ENCODE data around the gene PICK1. TPM values are rescaled to one million over a fixed set of nuclear protein-coding genes. Genes with fewer than 3 reads are reported as not detected.

Gene PICK1
- total and polyA plus RNA-seq, 2 of the 13 experiments (the other 11 are each of a cell fraction or from before 2014, with no cell fraction given) = 19.3 to 25.3 TPM

DNA sequence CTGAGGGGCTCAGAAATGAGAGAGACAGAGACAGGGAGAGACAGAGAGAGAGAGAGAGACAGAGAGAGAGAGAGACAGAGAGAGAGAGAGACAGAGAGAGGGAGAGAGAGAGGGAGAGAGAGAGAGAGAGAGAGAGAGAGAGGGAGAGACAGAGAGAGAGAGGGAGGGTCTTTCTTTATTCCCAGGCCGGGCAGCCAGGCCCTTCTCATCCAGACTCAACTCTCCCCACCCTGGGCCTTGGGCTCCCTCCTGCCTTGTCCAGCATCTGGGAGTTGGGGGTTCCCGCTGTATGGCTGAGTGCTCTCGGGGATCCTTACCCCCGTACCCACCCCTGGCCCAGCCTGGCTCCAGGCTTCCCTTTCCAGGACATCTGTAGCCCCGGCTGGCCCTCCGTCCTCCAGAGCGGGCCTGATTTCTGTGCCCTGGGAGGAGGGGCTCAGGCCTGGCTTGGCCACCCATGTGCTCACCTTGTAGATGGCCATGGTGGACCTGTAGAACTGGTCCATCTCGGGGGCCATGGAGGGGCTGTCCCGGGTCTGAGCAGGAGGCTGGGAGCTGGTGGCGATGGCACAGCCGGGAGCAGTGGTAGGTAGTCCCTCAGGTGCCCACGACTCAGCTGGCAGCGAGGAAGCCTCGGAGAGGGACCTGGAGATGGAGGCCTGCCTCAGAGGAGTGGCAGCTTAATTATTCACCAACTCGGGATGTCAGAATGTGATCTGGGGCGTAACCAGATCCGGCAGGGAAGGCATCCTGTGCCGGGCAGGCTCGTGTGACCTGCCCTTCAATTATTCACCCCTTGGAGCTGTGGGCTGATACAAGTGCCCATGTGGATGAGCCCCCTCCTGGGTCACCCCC, 53.0 kb downstream of the PICK1 start, which contains the start of gene BAIAP2L2 (continued):
- TF ChIP-seq GATA4 (IDR thresholded peaks at IDR 0.05; ENCODE audit: borderline replicate concordance, low read depth) (no peak), ZFP36L2 (CRISPR knock-in tag; IDR thresholded peaks at IDR 0.05) (0 out of 2 replicates have a peak, but pooled peaks have one; percentile 28), RNF2 (conservative IDR thresholded peaks at IDR 0.05; ENCODE audit: low read depth) (peak; percentile 57; the same call in 1 of the 2 replicates), ZNF557 (CRISPR knock-in tag; IDR thresholded peaks at IDR 0.05) (no peak), ZNF121 (CRISPR knock-in tag; IDR thresholded peaks at IDR 0.05) (peak; percentile 82), ZNF460 (CRISPR knock-in tag; IDR thresholded peaks at IDR 0.05; ENCODE audit: borderline replicate concordance) (no peak), ZNF777 (CRISPR knock-in tag; IDR thresholded peaks at IDR 0.05) (0 out of 2 replicates have a peak, but pooled peaks have one; percentile 24), ADNP (CRISPR knock-in tag; IDR thresholded peaks at IDR 0.05) (no peak), NCOA5 (CRISPR knock-in tag; IDR thresholded peaks at IDR 0.05) (no peak), HNRNPUL1 (IDR thresholded peaks at IDR 0.05; ENCODE audit: low read depth, low read length) (no peak), SIX1 (CRISPR knock-in tag; IDR thresholded peaks at IDR 0.05; ENCODE audit: borderline replicate concordance) (peak; percentile 81; the same call in 1 of the 2 replicates), RFXAP (CRISPR knock-in tag; IDR thresholded peaks at IDR 0.05; ENCODE audit: borderline replicate concordance) (0 out of 2 replicates have a peak, but pooled peaks have one; percentile 55), CCAR2 (optimal IDR thresholded peaks at IDR 0.05; ENCODE audit: low read depth, low read length) (no peak), ZFX (CRISPR knock-in tag; IDR thresholded peaks at IDR 0.05; ENCODE audit: low read depth) (peak; percentile 92), FOSL2 (CRISPR knock-in tag; IDR thresholded peaks at IDR 0.05) (peak; percentile 5; the same call in 1 of the 2 replicates)
- TF ChIP-seq, protein P1, sequence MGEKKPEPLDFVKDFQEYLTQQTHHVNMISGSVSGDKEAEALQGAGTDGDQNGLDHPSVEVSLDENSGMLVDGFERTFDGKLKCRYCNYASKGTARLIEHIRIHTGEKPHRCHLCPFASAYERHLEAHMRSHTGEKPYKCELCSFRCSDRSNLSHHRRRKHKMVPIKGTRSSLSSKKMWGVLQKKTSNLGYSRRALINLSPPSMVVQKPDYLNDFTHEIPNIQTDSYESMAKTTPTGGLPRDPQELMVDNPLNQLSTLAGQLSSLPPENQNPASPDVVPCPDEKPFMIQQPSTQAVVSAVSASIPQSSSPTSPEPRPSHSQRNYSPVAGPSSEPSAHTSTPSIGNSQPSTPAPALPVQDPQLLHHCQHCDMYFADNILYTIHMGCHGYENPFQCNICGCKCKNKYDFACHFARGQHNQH (CRISPR knock-in tag; IDR thresholded peaks at IDR 0.05) = 0 out of 2 replicates have a peak, but pooled peaks have one; percentile 24
- TF ChIP-seq, protein P2, sequence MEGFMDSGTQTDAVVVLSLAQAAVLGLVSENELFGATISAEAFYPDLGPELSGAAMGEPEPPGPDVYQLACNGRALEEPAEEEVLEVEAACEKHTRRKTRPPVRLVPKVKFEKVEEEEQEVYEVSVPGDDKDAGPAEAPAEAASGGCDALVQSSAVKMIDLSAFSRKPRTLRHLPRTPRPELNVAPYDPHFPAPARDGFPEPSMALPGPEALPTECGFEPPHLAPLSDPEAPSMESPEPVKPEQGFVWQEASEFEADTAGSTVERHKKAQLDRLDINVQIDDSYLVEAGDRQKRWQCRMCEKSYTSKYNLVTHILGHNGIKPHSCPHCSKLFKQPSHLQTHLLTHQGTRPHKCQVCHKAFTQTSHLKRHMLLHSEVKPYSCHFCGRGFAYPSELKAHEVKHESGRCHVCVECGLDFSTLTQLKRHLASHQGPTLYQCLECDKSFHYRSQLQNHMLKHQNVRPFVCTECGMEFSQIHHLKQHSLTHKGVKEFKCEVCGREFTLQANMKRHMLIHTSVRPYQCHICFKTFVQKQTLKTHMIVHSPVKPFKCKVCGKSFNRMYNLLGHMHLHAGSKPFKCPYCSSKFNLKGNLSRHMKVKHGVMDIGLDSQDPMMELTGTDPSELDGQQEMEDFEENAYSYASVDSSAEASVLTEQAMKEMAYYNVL (CRISPR knock-in tag; IDR thresholded peaks at IDR 0.05; ENCODE audit: borderline replicate concordance) = peak; percentile 16; the same call in 1 of the 2 replicates
- TF ChIP-seq, protein P3, sequence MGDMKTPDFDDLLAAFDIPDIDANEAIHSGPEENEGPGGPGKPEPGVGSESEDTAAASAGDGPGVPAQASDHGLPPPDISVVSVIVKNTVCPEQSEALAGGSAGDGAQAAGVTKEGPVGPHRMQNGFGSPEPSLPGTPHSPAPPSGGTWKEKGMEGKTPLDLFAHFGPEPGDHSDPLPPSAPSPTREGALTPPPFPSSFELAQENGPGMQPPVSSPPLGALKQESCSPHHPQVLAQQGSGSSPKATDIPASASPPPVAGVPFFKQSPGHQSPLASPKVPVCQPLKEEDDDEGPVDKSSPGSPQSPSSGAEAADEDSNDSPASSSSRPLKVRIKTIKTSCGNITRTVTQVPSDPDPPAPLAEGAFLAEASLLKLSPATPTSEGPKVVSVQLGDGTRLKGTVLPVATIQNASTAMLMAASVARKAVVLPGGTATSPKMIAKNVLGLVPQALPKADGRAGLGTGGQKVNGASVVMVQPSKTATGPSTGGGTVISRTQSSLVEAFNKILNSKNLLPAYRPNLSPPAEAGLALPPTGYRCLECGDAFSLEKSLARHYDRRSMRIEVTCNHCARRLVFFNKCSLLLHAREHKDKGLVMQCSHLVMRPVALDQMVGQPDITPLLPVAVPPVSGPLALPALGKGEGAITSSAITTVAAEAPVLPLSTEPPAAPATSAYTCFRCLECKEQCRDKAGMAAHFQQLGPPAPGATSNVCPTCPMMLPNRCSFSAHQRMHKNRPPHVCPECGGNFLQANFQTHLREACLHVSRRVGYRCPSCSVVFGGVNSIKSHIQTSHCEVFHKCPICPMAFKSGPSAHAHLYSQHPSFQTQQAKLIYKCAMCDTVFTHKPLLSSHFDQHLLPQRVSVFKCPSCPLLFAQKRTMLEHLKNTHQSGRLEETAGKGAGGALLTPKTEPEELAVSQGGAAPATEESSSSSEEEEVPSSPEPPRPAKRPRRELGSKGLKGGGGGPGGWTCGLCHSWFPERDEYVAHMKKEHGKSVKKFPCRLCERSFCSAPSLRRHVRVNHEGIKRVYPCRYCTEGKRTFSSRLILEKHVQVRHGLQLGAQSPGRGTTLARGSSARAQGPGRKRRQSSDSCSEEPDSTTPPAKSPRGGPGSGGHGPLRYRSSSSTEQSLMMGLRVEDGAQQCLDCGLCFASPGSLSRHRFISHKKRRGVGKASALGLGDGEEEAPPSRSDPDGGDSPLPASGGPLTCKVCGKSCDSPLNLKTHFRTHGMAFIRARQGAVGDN (CRISPR knock-in tag; IDR thresholded peaks at IDR 0.05) = peak; percentile 93
- TF ChIP-seq, protein P4, sequence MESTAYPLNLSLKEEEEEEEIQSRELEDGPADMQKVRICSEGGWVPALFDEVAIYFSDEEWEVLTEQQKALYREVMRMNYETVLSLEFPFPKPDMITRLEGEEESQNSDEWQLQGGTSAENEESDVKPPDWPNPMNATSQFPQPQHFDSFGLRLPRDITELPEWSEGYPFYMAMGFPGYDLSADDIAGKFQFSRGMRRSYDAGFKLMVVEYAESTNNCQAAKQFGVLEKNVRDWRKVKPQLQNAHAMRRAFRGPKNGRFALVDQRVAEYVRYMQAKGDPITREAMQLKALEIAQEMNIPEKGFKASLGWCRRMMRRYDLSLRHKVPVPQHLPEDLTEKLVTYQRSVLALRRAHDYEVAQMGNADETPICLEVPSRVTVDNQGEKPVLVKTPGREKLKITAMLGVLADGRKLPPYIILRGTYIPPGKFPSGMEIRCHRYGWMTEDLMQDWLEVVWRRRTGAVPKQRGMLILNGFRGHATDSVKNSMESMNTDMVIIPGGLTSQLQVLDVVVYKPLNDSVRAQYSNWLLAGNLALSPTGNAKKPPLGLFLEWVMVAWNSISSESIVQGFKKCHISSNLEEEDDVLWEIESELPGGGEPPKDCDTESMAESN (CRISPR knock-in tag; conservative IDR thresholded peaks at IDR 0.05) = no peak

Measured in HepG2 (cell line).